Ovary (tissue), 3 donors: ENCODE results near the gene ICE2.

Experiments used
- POLR2A ChIP-seq: fragments of 450-650 bp; IDR thresholded peaks from one replicate; pipeline ENCODE4 v1.6.1; 2017; ENCODE audit warnings: antibody characterized with exemption, mild to moderate bottlenecking, moderate library complexity
- TF ChIP-seq, protein P1 (sequence below), 3 donors: fragments of 450-650 bp in 2 of 3; fragments of 200-600 bp in 1 of 3; IDR thresholded peaks; one replicate each; pipeline versions ENCODE4 v1.5.1 to v1.8.0; 2016 to 2022; ENCODE audit warnings: antibody characterized with exemption in 3 of 3, mild to moderate bottlenecking in 1 of 3
- donor health status: DM: no; HTN: no; CAD: no.

DNA sequence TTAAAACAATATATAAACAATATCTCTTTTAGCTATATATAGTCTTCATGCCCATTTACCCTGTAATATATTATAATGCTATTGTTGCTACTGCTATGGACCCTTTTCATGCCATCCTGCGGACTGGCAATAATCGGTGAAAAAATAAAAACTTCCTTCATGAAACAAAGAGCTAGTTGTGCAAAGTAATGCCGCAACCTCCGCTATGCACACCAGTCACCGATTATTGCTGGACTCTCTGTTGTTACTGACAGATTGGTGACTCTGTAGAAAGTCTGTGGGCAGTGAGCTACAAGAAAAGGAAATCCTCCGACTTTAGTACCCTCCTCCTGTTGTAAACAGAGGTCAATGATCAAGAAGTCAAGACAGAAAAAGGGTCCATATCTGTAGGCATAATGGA, 17.9 kb upstream of the ICE2 start:
- TF ChIP-seq, protein P1, sequence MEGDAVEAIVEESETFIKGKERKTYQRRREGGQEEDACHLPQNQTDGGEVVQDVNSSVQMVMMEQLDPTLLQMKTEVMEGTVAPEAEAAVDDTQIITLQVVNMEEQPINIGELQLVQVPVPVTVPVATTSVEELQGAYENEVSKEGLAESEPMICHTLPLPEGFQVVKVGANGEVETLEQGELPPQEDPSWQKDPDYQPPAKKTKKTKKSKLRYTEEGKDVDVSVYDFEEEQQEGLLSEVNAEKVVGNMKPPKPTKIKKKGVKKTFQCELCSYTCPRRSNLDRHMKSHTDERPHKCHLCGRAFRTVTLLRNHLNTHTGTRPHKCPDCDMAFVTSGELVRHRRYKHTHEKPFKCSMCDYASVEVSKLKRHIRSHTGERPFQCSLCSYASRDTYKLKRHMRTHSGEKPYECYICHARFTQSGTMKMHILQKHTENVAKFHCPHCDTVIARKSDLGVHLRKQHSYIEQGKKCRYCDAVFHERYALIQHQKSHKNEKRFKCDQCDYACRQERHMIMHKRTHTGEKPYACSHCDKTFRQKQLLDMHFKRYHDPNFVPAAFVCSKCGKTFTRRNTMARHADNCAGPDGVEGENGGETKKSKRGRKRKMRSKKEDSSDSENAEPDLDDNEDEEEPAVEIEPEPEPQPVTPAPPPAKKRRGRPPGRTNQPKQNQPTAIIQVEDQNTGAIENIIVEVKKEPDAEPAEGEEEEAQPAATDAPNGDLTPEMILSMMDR (IDR thresholded peaks at IDR 0.05) = no peak
- TF ChIP-seq POLR2A = no peak
